Measurements from ENCODE around the gene MAT2B. TPM values are rescaled to one million over a fixed set of nuclear protein-coding genes. Genes with fewer than 3 reads are reported as not detected.

The MAT2B gene
- total RNA-seq, result 33.5 and 46.9 TPM in 2 replicates

DNA sequence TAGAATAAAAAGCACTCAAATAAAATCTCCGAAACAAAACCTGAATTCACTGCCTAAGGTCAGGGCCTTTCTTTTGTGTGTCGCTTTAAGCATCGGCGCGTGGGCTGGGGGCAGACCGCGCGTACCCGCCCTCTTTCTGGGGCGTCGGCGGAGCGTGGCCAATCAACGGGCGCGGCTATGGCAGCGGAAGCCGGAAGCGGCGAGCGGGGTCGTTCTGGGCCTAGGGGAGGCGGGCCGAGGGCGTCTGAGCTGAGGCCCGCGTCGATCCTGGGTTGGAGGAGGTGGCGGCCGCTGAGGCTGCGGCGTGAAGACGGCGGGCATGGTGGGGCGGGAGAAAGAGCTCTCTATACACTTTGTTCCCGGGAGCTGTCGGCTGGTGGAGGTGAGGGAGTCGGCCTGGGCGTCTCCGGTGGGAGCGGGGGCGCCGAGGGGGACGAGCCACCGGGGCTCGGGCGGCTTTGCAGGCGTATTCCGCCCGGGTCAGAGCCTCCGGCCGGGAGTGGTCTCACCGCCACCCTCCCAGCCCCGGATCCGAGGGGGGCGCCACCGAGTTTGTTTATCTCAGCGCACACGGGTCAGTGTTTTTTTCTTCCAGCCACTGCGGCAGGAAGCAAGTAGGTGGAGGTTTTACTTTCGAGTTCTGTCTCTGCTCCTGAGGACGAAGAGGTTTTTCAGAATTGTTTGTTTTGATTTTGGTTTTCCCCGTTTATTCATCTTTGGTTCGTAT, at the start of gene MAT2B:
Gene MAT2B (plus strand): TSS at position 252 of the 727 bp plus-strand sequence. CDS start 68 bp downstream, at position 320.

DNA sequence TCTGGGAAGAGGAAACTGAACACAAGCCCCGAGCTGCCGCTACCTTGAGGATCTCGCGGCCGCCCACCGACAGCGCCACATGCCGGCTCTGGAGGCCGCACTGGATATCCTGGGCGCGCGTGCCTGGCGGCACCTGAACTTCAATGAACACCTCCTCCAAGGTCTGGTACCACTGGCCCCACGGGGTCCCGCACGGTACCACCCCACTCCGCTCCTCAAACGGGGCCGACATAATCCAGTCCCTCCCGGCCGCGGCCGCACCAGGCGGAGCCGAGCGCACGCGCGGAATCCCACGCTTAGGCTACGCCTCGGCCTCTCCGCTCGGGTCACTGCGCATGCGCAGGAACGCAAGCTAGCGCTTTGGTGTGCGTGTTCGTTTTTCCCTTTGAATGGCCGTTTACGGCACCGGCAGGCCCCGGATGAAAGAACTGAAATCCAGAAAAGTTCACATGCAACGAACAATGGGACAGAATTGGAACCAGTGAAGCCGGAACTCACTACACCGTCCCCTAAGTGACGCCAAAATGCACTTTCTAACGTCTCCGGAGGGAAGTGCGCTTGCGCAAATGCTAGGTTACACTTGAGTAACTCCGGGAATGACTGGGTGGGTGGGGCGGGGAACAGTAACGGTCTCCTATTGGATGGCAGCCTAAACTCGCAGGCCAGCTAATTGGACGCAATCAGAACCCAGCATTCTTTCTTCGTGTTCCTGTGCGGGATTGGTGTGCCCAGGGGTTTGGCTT, 45.4 kb upstream of the MAT2B start, which contains the start of gene NUDCD2:
Gene NUDCD2 (minus strand): TSS at position 284 of the 743 bp plus-strand sequence. CDS start 52 bp downstream, at position 232.

DNA sequence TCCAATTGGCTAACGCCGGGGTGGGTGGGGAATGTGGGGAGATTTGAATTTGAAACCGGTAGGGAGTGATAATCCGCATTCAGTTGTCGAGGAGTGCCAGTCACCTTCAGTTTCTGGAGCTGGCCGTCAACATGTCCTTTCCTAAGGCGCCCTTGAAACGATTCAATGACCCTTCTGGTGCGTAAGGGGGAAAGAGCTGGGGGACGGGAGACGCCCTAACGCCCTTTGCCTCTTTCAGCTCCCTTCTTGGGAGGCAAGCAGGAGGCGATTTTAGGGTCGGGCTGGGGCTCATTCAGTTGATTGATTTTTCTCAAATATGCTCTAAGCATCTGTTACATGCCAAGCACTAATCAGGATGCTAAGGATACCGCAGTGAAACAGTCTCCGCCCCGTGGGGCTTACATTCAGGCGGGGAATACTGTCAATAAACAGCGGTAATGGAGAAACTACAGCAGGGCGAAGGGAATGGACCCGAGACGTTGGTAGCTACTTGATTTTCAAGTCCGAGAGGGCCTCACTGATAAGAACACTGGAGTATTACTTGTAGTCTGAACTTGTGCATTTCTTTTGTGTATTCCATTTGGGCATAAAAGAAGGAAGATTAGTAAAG, 44.8 kb upstream of the MAT2B start, which contains the start of gene HMMR:
Gene HMMR (plus strand): TSS at position 71 of the 610 bp plus-strand sequence. CDS start 61 bp downstream, at position 132.

Other genes starting within 250 kb of the MAT2B start
- 96.3 and 115 TPM in 2 replicates for gene CCNG1, start 68.0 kb upstream of the MAT2B start, total RNA-seq
- 2.4 and 7.7 TPM in 2 replicates for gene NUDCD2, start 45.5 kb upstream of the MAT2B start, total RNA-seq
- gene HMMR, start 45.0 kb upstream of the MAT2B start, total RNA-seq, result 1.0 and 39.9 TPM in 2 replicates